Activated CD8-positive, alpha-beta T cell treated with anti-CD3 and anti-CD28 coated beads for 36 hours (primary cell): ENCODE data around the gene AKR1C3. TPM values are rescaled to one million over a fixed set of nuclear protein-coding genes. Genes with fewer than 3 reads are reported as not detected.

Source experiments
- ATAC-seq: fragments of 200-7000 bp; cut with Tn5 transposase; one replicate; pipeline ENCODE4 v1.10.0; 2021; ENCODE audit warnings: mild to moderate bottlenecking, moderate library complexity
- CTCF ChIA-PET: fragments of 350-600 bp; sonication (Branson Sonifier 250); formaldehyde crosslinking; loops from one replicate; lab custom pipeline; 2021; ENCODE audit warnings: antibody characterized with exemption; lab: Charles Lee
- POLR2A ChIA-PET: fragments of 350-600 bp; sonication (Branson Sonifier 250); formaldehyde crosslinking; loops from one replicate; lab custom pipeline; 2021; ENCODE audit warnings: antibody characterized with exemption; lab: Charles Lee
- DNase-seq: peaks from one replicate; pipeline ENCODE4 v3.0.0-alpha.2; 2020
- H3K27ac Mint-ChIP-seq: one replicate; pipeline ENCODE4 v1.8.0; 2021; ENCODE audit warnings: mild to moderate bottlenecking, mixed read lengths
- H3K27me3 Mint-ChIP-seq: one replicate; pipeline ENCODE4 v1.8.0; 2021; ENCODE audit warnings: mixed read lengths
- H3K36me3 Mint-ChIP-seq: one replicate; pipeline ENCODE4 v1.8.0; 2021; ENCODE audit warnings: low read depth, mixed read lengths
- H3K4me1 Mint-ChIP-seq: one replicate; pipeline ENCODE4 v1.8.0; 2021; ENCODE audit warnings: low read depth, mixed read lengths
- H3K4me3 Mint-ChIP-seq: one replicate; pipeline ENCODE4 v1.8.0; 2021; ENCODE audit warnings: mild to moderate bottlenecking, moderate library complexity, mixed read lengths
- H3K9me3 Mint-ChIP-seq: one replicate; pipeline ENCODE4 v1.8.0; 2021; ENCODE audit warnings: mixed read lengths
- intact Hi-C: fragments of 100-400 bp; cut with micrococcal nuclease; formaldehyde crosslinking; loops from one replicate; pipeline ENCODE4 v1.10.0; 2022
- total RNA-seq, 2 experiments: library from RNA; stranded (reverse); gene quantifications; one replicate each; pipeline ENCODE4 v1.2.3, GENCODE V29; 2021
- TF ChIP-seq, protein P1 (sequence below): fragments of 200-600 bp; IDR thresholded peaks from one replicate; pipeline ENCODE4 v1.8.0; 2022; ENCODE audit warnings: antibody characterized with exemption, mild to moderate bottlenecking

Gene AKR1C3
- total RNA-seq, 2 experiments from 2014 or later = 0.29 TPM; not detected in 1

DNA sequence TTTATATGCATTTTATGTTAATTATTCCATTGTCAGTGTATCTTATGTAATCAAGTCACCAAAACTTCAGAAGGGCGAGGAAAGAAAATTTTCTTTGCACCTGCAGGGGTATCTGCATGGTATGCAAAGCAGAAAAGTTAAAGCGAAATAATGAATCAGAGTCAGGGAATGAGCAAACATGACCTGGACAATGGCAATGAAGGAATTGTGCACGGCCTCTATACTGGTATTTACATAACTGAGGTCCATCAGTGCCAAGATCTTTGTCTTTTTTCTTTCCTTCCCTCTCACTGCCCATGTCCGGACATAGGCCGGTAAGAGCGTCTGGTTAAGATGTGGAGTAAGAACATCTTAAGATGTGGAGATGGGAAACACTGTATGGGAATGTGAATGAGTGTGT is 14.4 kb upstream of the AKR1C3 start:
- ChIA-PET POLR2A (no interaction called here), CTCF (no interaction called here)
- Mint-ChIP-seq H3K27ac (no peak overlapping the region), H3K9me3 (no peaks in the 10 kb centered on the region), H3K4me1 (no peaks in the 10 kb centered on the region), H3K27me3 (no peaks in the 10 kb centered on the region), H3K4me3 (no peak overlapping the region), H3K36me3 (no peaks in the 10 kb centered on the region)
- intact Hi-C loops = no loop called here
- ATAC-seq (no peak), DNase-seq (no peak)
- TF ChIP-seq, protein P1, sequence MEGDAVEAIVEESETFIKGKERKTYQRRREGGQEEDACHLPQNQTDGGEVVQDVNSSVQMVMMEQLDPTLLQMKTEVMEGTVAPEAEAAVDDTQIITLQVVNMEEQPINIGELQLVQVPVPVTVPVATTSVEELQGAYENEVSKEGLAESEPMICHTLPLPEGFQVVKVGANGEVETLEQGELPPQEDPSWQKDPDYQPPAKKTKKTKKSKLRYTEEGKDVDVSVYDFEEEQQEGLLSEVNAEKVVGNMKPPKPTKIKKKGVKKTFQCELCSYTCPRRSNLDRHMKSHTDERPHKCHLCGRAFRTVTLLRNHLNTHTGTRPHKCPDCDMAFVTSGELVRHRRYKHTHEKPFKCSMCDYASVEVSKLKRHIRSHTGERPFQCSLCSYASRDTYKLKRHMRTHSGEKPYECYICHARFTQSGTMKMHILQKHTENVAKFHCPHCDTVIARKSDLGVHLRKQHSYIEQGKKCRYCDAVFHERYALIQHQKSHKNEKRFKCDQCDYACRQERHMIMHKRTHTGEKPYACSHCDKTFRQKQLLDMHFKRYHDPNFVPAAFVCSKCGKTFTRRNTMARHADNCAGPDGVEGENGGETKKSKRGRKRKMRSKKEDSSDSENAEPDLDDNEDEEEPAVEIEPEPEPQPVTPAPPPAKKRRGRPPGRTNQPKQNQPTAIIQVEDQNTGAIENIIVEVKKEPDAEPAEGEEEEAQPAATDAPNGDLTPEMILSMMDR = no peak

DNA sequence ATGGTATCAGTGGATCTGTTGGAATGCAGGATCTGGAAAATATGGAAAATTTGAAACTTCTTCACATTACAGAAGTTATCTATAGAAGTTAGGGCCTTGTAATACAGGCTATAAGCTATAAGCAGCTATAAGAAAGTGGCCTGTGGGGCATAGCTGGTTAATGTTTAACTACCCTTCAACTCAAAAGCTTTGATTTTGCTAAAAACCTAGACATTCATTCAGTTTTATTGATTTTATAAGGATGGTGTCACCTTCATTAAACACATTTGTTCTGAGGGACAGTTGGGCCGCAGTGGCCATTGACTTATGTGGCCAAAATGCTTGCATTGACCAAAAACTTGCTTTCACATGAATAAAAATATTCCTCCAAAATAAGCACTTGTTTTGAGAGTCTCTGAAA is 13.1 kb upstream of the AKR1C3 start:
- TF ChIP-seq, protein P1 = no peak
- no peak overlapping the region for H3K4me3 Mint-ChIP-seq
- no peak overlapping the region for H3K27ac Mint-ChIP-seq
- no peaks in the 10 kb centered on the region for H3K27me3 Mint-ChIP-seq
- no peaks in the 10 kb centered on the region for H3K36me3 Mint-ChIP-seq
- ChIA-PET POLR2A (no interaction called here), CTCF (no interaction called here)
- no peaks in the 10 kb centered on the region for H3K4me1 Mint-ChIP-seq
- no peak for DNase-seq
- H3K9me3 Mint-ChIP-seq = no peaks in the 10 kb centered on the region
- intact Hi-C loops = no loop called here
- ATAC-seq = no peak

DNA sequence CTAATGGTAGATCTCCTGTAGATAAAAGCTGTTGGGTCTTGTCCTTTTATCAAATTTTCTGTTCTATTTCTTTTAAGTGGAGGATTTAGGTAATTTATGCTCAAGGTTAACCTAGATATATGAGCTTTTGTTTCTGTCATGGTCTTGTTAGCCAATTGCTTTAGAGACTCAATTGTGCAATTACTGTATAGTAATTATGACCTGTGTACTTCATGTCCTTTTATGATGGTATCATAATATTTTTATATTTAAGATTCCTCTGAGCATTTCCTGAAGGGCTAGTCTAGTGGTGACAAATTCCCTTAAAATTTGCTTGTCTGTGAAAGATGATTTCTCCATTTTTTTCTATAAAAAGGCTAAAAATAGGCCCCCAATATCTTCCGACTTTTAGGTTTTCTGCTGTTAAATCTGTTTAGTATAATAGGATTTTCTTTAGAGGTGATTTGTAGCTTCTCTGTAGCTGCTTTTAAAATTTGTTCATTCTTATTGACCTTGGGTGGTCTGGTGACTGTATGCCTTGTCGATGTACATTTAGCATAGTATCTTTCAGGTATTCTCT is 5.4 kb upstream of the AKR1C3 start:
- TF ChIP-seq, protein P1 = no peak
- DNase-seq (no peak), ATAC-seq (no peak)
- H3K36me3 Mint-ChIP-seq = no peaks in the 10 kb centered on the region
- H3K4me1 Mint-ChIP-seq = no peaks in the 10 kb centered on the region
- H3K27me3 Mint-ChIP-seq = no peaks in the 10 kb centered on the region
- intact Hi-C loops = no loop called here
- CTCF ChIA-PET = interaction anchor here (1.4 kb wide), 1 partner anchor 240 kb away, joined by 4 read pairs; no protein-coding TSS in a partner anchor
- H3K9me3 Mint-ChIP-seq = peaks cover 3% of the 10 kb centered on the region
- POLR2A ChIA-PET = no interaction called here
- H3K27ac Mint-ChIP-seq = no peak overlapping the region
- H3K4me3 Mint-ChIP-seq = no peak overlapping the region

DNA sequence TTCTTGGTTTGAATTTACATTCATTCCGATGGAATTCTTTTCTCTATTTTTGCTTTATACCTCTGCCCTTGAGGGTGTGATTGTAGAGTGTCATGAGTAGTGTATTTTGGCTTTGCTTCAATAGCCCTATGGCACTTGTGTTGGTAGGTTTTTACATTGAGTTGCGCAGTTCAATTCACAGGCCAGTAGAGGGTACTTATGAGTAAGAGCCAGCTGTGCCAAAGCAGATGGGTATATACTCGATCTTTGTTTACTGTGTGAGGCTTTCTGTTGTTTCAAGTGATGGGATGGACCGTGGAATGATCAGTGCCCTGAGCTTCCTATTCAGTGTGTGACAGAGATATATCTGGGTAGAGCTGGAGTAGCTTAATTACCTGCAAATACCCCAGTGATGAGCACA is 4.3 kb upstream of the AKR1C3 start:
- intact Hi-C loops = no loop called here
- TF ChIP-seq, protein P1 = peak; percentile 38
- Mint-ChIP-seq H3K27ac (no peak overlapping the region), H3K27me3 (peaks cover 3% of the 10 kb centered on the region), H3K4me1 (peaks cover 4% of the 10 kb centered on the region), H3K9me3 (peaks cover 3% of the 10 kb centered on the region), H3K36me3 (no peaks in the 10 kb centered on the region), H3K4me3 (no peak overlapping the region)
- DNase-seq = peak; percentile 8
- peak; percentile 64 for ATAC-seq
- POLR2A ChIA-PET = no interaction called here
- CTCF ChIA-PET = interaction anchor here (0.9 to 1.4 kb wide), 5 partner anchors 10 to 345 kb away, joined by 3 to 4 read pairs (median 4); no protein-coding TSS in a partner anchor

DNA sequence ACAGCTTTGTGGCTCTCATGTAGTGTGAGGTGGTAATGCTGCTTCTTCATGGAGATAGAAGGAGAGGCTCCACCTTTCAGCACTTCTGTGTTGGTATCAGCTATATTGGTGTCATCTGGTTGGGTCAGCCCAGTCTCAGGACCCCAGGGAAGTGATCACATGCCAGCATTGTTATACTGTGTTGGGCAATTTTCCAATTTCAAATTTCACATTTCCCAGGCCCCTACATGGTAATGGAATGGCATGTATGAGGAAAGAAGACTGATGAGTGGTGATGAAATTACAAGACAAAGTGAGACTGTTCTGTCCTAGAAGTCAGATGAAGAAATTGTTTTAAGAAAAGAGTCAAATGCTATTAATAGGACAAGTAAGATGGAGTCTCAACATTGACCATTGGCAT is 3.7 kb upstream of the AKR1C3 start:
- Mint-ChIP-seq H3K27ac (no peak overlapping the region), H3K4me3 (no peak overlapping the region), H3K4me1 (peaks cover 5% of the 10 kb centered on the region), H3K9me3 (peaks cover 3% of the 10 kb centered on the region), H3K36me3 (no peaks in the 10 kb centered on the region), H3K27me3 (peaks cover 3% of the 10 kb centered on the region)
- intact Hi-C loops = no loop called here
- DNase-seq = no peak
- ChIA-PET POLR2A (no interaction called here), CTCF (interaction anchor here (0.9 to 1.4 kb wide), 5 partner anchors 9 to 344 kb away, joined by 3 to 4 read pairs (median 4); no protein-coding TSS in a partner anchor)
- TF ChIP-seq, protein P1 = no peak
- no peak for ATAC-seq
